GM19035 (cell line): ENCODE measurements around the gene DDX51.

ENCODE experiments used
- ATAC-seq: cut with Tn5 transposase; IDR thresholded peaks from one replicate; pipeline ENCODE4 v1.9.1; 2021; ENCODE audit not compliant: unreplicated experiment

DDX51 gene

DNA sequence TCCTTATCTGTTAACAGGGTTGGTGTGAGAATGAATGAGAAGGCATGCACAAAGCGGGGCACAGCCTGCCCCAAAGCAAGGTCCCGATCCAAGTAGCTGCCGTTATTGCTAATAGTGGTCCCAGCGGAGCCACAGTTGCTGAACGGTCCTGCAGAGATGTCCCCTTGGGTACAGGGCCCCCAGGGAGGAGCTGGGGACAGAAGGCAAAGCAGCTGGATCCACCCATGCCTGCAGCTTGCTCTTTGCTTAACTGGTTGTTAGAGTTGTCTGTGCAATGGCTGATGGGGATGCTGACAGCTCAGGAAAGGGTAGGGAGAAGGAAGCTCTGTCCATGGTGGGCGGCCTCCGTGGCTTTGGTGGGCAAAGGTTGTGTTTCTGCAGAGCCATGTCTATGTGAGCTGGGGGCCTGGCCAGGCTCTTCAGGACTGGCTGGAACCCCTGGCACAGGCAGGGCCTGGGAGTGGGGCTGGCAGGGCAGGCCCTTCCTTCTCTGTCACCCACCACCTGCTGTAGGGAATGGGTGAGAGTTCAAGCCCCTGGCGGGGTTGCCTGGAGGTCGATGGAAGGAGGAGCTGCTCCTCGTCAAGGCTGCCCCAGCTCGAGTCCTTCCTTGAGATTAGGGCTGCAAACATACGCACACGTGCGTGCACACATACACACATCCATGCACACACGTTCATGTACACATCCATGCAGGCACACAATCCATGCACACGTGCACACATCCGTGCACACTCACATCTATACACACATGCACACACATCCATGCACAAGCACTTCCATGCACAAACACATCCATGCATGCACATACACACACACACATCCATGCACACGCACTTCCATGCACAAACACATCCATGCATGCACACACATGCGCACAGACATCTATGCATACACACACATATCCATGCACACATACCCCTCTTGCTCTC lies 35.6 kb upstream of the DDX51 start:
- ATAC-seq, result no peak

GRCh38 chr12:132178801-132179401 lies 34.8 kb upstream of the DDX51 start:
- no peak for ATAC-seq

- ATAC-seq, result no peak
These were observed 34.2 kb upstream of the DDX51 start for GRCh38 chr12:132178316-132178715.

DNA sequence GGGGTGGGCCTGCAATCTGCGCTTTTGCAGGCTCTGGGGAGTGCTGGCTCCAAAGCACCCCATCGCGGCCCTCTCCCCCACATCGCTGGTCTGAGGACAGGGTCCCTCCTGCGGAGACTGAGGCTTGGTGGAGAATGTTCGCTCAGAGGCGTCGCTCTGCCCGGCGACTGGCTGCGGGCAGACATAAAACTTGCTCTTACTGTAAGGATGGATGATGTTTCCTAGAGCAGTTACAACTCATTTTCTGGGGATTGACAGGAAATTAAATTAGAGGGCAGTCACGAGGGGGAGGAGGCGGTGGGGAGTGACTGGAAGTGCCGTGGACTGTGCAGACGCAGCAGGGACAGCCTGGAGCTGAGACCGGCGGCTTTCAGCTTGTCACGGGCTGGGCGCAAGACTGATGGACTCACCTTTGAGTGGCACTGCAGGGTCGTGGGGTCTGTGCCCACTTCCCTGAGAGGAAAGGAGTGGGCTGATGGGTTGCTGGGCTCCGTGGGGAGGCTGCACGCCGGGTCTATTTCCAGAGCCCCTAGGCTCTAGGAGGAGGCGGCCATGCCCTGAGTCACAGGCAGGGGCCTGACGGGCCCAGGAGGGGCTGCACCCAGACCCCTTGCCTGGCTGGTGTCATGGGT lies 32.9 kb upstream of the DDX51 start:
- ATAC-seq, result no peak

DNA sequence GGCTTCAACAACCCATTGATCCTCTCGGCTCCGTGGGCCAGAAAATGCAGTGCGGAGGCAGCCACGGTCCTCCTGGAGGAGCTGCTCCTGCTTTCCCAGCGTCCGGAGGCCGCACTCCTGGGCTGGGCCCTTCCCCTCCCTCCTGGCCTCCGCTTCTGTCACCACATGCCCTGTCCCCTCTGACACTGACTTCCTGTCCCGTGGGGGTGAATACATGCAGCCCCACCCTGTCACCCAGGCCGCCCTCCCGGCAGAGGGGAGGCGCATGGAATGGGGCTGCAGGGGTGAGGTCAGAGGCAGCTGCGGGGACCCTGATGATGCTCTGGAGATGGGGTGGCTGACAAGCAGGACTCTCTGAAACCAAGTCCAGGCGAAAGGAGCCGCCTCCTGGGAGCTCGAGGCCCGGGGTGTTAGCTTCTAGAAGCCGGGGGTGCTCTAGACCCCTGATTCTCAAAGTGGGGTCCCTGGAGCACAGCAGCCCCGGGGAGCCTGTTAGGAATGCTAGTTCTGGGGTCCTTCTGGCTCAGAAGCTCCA lies 32.3 kb upstream of the DDX51 start:
- no peak for ATAC-seq

- no peak for ATAC-seq
These were observed 31.6 kb upstream of the DDX51 start for GRCh38 chr12:132175496-132176384.

GRCh38 chr12:132174839-132175490 lies 30.8 kb upstream of the DDX51 start:
- ATAC-seq, result no peak

DNA sequence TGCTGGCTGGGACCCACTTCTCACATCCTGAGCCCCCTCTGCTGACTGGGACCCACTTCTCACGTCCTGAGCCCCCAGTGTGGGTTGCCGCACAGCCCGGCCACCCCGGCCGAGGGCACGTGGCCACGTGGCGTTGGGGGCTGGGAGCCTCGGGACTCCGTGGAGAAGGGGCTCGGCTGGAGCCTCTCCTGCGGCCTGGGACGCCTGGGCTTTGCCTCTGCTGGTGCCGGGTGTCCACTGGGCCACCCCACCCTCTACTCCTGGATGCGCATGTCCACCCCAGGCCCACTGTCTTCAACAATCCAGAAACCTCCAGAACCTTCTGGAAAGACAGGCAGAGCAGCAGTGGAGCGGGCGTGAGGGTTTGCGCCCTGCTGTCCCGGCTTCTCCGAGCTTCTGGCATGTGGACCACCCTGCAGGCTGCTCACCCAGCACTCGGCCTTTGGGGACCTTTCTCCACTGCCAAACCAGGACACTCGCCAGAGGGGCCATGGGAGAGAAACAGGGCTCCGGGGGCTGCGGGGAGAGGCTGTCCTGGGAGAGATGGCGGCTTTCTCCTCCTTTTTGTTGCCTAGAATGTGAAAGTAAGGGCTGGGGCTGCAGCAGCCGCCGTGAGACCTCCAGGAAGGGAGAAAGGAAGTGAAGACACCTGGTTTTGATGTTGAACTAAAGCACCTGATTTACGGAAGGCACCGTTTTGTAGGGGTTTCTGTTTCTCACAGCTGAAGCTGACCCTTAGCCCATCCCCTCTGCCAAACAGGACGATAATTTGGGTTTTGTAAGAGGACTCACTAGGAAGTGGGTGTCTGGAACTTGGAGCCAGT lies 30.1 kb upstream of the DDX51 start:
- ATAC-seq, result no peak

- no peak for ATAC-seq
These were observed 29.3 kb upstream of the DDX51 start for GRCh38 chr12:132173135-132174014.

DNA sequence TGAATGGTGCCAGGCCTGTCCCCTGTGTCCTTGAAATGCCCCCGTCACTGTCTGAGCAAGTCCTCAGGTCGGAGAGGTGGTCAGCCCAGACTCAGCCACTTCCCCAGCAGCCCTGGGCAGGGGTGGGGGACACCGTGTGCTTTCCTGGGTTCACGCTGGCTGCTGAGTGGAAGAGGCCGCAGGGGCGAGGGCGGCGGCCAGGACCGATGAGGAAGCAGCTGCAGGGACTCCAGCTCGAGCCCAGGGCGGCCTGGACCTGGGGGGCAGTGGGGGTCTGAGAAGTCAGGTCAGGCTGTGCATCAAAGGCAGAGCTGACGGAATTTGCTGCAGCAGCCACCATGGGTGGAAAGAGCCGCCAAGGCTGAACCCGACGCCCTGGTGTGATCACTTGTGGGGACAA lies 28.5 kb upstream of the DDX51 start:
- ATAC-seq, result no peak

DNA sequence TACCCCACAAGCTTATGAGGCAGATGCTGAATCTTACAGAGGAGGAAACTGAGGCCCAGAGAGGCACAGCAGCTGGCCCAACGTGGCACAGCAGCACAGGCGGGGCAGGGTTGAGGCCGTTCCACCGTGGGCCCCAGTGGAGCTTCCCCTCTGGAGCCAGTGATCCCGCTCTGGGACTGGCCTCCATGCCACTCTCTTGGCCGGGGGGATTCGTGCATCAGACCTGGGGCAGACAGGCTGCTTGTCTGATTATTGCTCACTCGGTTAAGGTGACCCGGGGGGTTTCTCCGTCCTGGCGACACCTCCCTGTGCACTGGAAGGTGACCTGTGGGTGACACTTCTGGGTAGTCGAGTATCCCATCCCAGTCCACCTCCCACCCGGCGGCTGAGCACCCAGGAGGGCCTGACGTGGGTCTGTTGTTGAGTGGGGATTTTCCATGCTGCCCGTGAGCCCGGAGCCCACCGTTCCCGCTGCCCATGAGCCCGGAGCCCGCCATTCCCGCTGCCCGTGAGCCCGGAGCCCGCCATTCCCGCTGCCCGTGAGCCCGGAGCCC lies 27.9 kb upstream of the DDX51 start:
- ATAC-seq, result no peak

DNA sequence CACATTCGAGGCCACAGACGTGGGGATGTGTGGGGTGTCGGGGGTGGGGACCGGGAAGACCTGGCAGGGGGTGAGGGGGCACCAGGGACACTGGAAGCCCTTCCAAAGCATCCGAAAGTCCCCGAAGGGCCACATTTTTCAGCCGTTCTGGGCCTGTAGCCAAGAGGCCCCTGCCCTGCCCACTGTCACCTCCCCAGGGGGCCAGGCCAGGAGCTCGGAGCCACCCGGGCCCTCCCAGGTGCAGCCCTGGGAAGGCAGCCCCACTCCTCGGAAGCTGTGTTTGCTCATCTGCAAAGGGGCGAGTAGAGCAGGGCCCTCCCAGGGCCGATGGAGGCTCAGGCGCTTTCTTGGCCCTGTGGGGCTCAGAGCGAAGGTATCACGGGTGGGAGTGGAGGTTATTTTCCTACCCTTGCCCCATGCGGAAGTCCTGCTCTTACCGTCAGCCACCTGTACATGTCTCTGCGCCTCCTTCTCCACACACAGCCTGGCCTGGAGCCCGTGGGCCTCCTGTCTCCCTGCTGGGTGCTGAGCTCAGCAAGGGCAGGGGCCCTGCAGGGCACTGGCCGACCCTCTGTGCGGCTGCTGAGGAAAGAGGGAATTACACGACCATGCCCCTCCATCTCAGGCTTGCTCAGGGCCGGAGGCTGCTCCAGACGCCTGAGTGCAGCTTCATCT lies 27.3 kb upstream of the DDX51 start:
- no peak for ATAC-seq

DNA sequence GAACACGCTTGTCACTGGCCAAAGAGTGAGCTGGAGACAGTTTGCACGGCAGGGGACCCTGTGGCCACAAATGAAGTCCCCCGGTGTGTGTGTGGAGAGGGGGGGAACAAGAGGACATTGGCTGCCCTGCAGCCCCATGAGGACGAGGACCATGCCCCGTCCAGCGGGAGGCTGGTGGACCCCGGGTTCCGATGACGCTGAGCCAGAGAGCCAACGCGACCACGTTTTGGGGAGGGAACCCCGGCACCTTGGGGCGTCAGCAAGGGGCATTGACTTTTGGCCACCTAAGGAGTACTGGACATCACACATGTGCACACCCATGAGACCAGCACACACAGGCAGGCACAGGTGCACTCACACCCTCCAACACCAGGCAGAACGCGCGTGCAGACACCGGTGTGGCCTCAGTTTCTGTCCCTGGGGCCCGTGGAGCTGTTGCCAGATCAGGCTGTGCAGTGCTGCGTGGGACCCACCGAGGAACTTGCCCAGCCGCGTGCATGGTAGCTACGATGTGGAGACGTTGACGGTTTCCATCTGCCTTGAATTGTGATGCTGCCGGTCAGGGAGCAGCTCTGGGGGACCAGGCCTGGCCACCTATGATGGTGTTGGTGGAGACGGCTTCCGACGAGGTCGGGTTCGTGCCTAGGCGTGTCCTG lies 26.6 kb upstream of the DDX51 start:
- no peak for ATAC-seq

DNA sequence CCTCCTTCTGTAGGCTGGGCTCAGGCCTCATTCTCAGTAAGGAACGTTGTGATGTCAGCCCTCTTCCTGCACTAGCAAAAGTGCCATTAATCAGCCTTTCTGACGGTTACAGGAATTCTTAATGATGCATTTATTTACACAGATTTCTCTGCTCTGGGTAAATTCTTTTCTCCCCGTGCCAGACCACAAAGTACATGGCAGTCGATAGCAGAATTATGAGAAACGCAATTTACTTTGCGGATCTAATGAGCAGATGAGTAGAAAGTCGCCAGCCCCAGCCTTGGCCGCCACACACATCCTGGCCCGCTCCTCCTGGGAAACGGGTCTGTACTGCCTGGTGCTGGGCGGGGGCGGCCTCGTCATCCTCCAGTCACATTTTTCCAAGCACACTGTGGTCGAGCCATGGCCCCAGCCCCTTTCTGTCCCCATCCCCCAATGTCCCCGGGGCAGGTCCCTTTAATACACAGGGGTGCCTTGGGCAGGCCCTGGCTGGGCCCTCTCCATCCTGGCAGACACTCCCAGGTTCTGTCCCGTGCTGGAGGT lies 26.0 kb upstream of the DDX51 start:
- no peak for ATAC-seq

DNA sequence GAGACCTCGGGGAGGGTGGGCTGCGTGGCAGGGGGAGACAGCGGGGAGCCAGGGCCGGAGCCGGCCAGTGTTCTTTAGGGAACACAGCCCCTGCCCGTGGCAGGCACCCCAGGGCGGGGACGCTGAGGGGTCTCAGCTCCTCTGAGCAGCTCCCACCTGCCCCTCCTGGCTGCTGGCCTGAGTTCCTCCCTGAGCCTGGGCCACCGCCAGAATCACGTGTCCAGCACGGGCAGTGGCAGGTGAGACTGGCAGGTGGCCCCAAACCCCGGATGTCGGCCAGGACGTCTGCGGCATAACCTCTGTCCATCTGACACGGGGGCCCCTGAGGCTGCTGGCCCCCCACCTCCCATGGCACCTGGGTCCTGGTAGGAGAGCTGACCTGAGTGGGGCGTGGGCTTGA lies 25.3 kb upstream of the DDX51 start:
- ATAC-seq, result no peak

DNA sequence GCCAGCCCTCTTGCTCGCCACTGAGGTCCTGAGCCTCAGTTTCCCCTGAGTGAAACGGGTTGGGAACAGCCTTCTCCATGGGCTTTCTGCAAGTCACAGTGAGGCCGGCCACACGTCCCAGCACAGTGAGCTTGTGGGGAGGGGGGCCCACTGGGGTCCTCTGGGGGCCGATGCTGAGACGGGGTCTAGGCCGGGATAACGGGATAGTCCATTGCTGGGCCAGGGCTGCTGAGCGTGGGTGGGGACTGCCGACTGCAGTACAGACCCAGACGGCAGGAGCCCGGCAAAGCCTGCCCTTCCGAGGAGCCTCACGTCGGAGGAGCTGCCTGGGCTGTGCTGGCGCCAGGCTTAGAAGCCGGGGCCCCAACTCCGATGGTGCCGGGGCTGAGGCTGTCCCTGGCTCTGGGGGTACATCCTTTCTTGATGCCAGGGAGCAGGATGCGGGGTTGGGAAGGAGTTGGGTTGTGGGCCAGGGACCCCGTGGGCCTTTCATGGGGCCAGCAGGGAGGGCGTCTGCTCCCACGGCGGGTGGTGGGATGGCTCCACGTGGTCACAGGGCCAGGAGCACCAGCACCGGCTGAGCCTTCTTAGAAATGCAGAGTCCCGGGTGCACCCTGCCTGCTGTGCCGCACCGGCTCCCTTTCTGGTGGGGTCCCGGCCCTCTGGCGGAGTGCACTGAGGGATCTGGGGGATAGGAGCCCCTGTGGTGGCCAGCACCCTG lies 24.4 kb upstream of the DDX51 start:
- ATAC-seq, result no peak
